Choroid plexus epithelial cell (primary cell): ENCODE data around the gene ADAMTS14.

ENCODE experiments used
- DNase-seq: peaks from one replicate; pipeline ENCODE4 v3.0.0-alpha.2; 2010; ENCODE audit warnings: low read depth
- H3K4me3 ChIP-seq: 2 replicates; pipeline ENCODE4 v1.5.1; 2011; ENCODE audit warnings: low read depth, mild to moderate bottlenecking, control low read depth, low read length, moderate library complexity
- CTCF ChIP-seq: conservative IDR thresholded peaks from 2 replicates; pipeline ENCODE4 v1.5.1; 2011; ENCODE audit warnings: low read depth, mild to moderate bottlenecking, control low read depth, inconsistent platforms, low read length, moderate library complexity

The ADAMTS14 gene

DNA sequence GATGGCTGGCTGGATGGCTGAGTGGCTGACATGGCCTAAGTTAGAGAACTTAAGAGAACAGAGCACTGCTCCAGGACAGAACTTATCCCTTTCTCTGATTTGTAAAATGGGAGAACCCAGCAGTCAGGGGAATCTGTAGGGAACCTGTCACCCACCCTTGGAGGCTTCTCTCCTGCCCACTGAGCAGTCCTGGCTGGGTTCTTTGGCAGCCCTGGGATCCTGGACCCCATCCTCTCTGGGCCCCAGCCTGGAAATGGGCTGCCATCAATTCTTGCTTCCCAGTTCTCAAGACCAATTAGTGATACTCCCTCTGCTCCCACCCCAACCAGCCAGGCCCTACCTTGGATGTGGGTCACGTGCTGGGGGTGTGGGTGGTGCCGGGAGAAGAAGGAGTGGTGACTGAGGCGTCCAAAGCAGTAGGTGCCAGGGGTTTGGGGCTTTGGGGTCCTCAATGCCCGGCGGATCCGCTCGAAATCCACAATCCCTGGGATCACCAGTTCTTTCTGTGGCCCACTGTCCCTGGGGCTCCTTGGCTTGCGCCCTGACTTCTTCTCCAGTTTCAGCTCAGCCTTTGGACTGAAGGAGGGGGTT is 109.2 kb downstream of the ADAMTS14 start:
- TF ChIP-seq CTCF: no peak
- DNase-seq: no peak
- no peak overlapping the region for H3K4me3 ChIP-seq

DNA sequence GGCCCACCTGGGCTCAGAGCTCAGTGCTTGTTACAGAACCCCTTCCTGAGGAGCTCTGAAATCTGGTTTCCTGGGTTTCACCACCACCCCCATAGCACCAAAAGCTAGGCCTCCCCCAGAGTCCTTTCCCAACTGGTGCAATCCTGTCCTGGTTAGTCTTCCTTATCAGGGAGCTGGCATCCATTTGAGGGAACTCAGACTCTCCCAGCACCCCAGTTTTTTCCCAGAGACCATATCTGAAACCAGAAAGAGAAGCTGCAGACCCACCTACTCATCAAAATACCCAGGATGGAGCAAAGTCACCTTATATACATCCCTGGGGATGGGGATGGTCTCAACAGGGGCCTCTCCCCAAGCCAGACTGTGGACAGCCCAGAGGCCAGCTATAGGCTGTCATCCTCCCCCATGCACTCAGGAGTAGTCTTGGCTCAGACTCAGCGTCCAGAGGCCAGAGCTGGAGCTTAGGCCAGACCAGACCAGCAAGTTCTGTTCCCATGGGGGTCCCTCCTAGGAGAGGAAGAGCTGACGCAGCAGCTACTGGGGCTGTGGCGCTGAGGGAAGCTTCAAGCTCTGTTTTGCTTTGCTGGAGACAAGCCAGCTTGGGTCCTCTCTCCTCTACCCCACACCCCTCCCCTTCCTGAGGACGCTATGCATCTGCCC is 109.9 kb downstream of the ADAMTS14 start:
- no peak for TF ChIP-seq CTCF
- DNase-seq: no peak
- H3K4me3 ChIP-seq: no peak overlapping the region

GRCh38 chr10:70782746-70783680 is 110.7 kb downstream of the ADAMTS14 start:
- H3K4me3 ChIP-seq: no peak overlapping the region
- no peak for TF ChIP-seq CTCF
- no peak for DNase-seq

DNA sequence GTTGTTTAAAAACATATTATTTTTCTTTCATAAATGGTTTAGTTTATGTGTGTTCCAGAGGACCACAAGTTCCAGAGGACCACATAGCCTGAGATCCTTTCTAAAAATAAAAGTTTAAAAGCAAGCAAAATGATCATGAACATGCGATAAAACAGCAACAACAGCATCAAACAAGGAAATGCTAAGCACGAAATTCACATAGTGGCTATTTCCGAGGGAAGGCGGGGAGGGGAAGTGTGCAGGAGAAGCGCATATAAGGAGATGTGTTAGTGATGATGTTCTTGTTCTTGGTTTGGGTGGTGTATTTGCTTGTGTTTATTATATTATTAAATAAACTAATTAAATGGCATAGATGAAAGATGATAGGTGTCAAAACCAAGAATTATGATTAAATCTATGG is 111.7 kb downstream of the ADAMTS14 start:
- no peak for DNase-seq
- H3K4me3 ChIP-seq: no peak overlapping the region
- no peak for TF ChIP-seq CTCF

- H3K4me3 ChIP-seq: no peak overlapping the region
- DNase-seq: peak; percentile 30
- no peak for TF ChIP-seq CTCF
Observed at GRCh38 chr10:70784471-70784870, 112.2 kb downstream of the ADAMTS14 start.

DNA sequence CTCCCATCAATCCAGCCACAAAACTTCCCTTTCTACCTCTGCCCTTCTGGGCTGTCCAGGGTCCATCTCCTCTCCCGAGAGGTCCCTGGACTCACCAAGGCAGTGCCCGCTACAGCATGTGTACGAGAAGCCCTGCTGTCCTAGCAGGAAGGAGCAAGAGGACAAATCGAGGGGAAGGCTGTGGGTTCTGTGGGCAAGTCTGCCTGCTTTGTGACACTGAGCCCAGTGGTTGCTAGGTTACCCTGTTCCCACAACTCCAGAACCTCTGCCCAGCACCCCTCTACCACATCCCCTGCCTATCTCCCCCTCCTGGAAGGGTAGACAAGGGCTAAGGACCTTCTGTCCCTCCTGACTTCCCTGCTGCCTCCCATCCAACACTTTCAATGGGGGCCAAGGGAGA is 112.9 kb downstream of the ADAMTS14 start, which contains the start of gene TBATA:
TBATA (minus strand) TSS at position 188 of the 400 bp plus-strand sequence. CDS start 1,998 bp downstream, outside the sequence.
- DNase-seq: no peak
- TF ChIP-seq CTCF: no peak
- no peak within 1 kb of the TSS for H3K4me3 ChIP-seq
